Upper lobe of left lung (tissue), 6 donors: Measurements from ENCODE around the gene GTPBP6. TPM values are rescaled to one million over a fixed set of nuclear protein-coding genes. Genes with fewer than 3 reads are reported as not detected.
A peak's percentile ranks its signal among the peaks of the same experiment; 100 is the strongest.

Experiments
- ATAC-seq, 2 donors: fragments of 200-7000 bp; cut with Tn5 transposase; one replicate each; pipeline ENCODE4 v1.9.1; 2022; ENCODE audit warnings: mild to moderate bottlenecking in 2 of 2, moderate library complexity in 2 of 2; ENCODE audit not compliant: low FRiP score in 2 of 2
- DNase-seq, 2 donors: peaks; one replicate each; pipeline ENCODE4 v3.0.0-alpha.2; 2019 to 2020
- H3K27ac ChIP-seq, 4 donors: fragments of 200-600 bp; sonication (generic); one replicate each; pipeline ENCODE4 v1.5.1; 2016 to 2019
- H3K27me3 ChIP-seq, 4 donors: fragments of 200-600 bp; sonication (generic); one replicate each; pipeline ENCODE4 v1.5.1; 2017 to 2019
- H3K36me3 ChIP-seq, 4 donors: fragments of 200-600 bp; sonication (generic); one replicate each; pipeline ENCODE4 v1.5.1; 2016 to 2019
- H3K4me1 ChIP-seq, 4 donors: fragments of 200-600 bp; sonication (generic); one replicate each; pipeline ENCODE4 v1.5.1; 2018 to 2019
- H3K4me3 ChIP-seq, 4 donors: fragments of 200-600 bp; sonication (generic); one replicate each; pipeline ENCODE4 v1.5.1; 2017 to 2019; ENCODE audit warnings: mild to moderate bottlenecking in 2 of 4, moderate library complexity in 1 of 4
- H3K9me3 ChIP-seq, 4 donors: fragments of 200-600 bp; sonication (generic); one replicate each; pipeline ENCODE4 v1.5.1; 2018 to 2019
- CTCF ChIP-seq, 6 experiments: fragments of 450-650 bp in 4 of 6; fragments of 200-600 bp in 2 of 6; sonication (generic) in 2 of 6; IDR thresholded peaks; one replicate each; pipeline ENCODE4 v1.5.1; 2016 to 2019; ENCODE audit warnings: antibody characterized with exemption in 6 of 6
- EP300 ChIP-seq, 4 donors: sonication (generic); formaldehyde crosslinking; IDR thresholded peaks; one replicate each; pipeline ENCODE4 v1.5.1; 2017; ENCODE audit warnings: antibody characterized with exemption in 4 of 4, control low read depth in 2 of 4
- POLR2A ChIP-seq, 4 donors: fragments of 450-650 bp; IDR thresholded peaks; one replicate each; pipeline ENCODE4 v1.5.1; 2016 to 2017; ENCODE audit warnings: antibody characterized with exemption in 4 of 4, mild to moderate bottlenecking in 2 of 4
- POLR2AphosphoS5 ChIP-seq, 2 donors: sonication (generic); formaldehyde crosslinking; IDR thresholded peaks; one replicate each; pipeline ENCODE4 v1.5.1; 2017; ENCODE audit warnings: antibody characterized with exemption in 2 of 2
- WGBS, 2 donors: methylation state at CpG; one replicate each; pipeline ENCODE4 v1.1.5; 2017 to 2018; 5-methylcytosine and 5-hydroxymethylcytosine counted together
- total RNA-seq, 6 donors: library from RNA; depleted of rRNA in 4 of 6; stranded (reverse); fragments of >200 nt in 4 of 6; gene quantifications; one replicate each; pipeline versions ENCODE4 v1.1.0 to v1.2.1, GENCODE V29; 2016 to 2021
- donor health status: DM: no; HTN: no; CAD: no; lungs with moderate emphysema.
- donor health status: DM: no; HTN: yes; CAD: no; lungs with severe emphysema.

Gene GTPBP6
- total RNA-seq, 6 donors from 2014 or later = 34.6 to 69.9 (median 61.0) TPM

- Histone ChIP-seq H3K4me3 (no peak overlapping the region), H3K27ac (no peak overlapping the region), H3K27me3 (no peaks in the 10 kb centered on the region), H3K4me1 (no peaks in the 10 kb centered on the region), H3K36me3 (peaks cover 26 to 50% (median 41%) of the 10 kb centered on the region in 4 donors), H3K9me3 (no peaks in the 10 kb centered on the region)
- DNase-seq = peak in 1 of 2 donors; percentile 17
- 96% methylated on average over 15 to 29 of the region's 29 CpGs for WGBS, 2 donors
- TF ChIP-seq POLR2AphosphoS5 (IDR thresholded peaks at IDR 0.05) (no peak), CTCF (IDR thresholded peaks at IDR 0.05) (no peak), POLR2A (IDR thresholded peaks at IDR 0.05) (no peak), EP300 (IDR thresholded peaks at IDR 0.05) (no peak)
- no peak for ATAC-seq
Observed at GRCh38 chrX:291411-291901, 27.1 kb downstream of the GTPBP6 start.

- Histone ChIP-seq H3K27me3 (no peaks in the 10 kb centered on the region), H3K36me3 (peaks cover 22 to 49% (median 40%) of the 10 kb centered on the region in 4 donors), H3K4me3 (no peak overlapping the region), H3K9me3 (no peaks in the 10 kb centered on the region), H3K27ac (no peak overlapping the region), H3K4me1 (no peaks in the 10 kb centered on the region)
- WGBS, 2 donors = 91 to 95% methylated on average over 36 to 37 of the region's 42 CpGs
- ATAC-seq (no peak), DNase-seq (peak in 1 of 2 donors; percentile 19)
- TF ChIP-seq POLR2AphosphoS5 (IDR thresholded peaks at IDR 0.05) = no peak
- no peak for TF ChIP-seq EP300 (IDR thresholded peaks at IDR 0.05)
- no peak for TF ChIP-seq POLR2A (IDR thresholded peaks at IDR 0.05)
- TF ChIP-seq CTCF (IDR thresholded peaks at IDR 0.05) = no peak
Observed at GRCh38 chrX:290476-291166, 28.0 kb downstream of the GTPBP6 start.

GRCh38 chrX:288561-288991, 30.0 kb downstream of the GTPBP6 start:
- no peak overlapping the region for H3K27ac ChIP-seq
- DNase-seq (peak in 1 of 2 donors; percentile 17), ATAC-seq (no peak)
- no peak overlapping the region for H3K4me3 ChIP-seq
- 93 to 99% methylated on average over 13 to 25 of the region's 25 CpGs for WGBS, 2 donors
- no peaks in the 10 kb centered on the region for H3K9me3 ChIP-seq
- peaks cover 0 to 3% (median 1%) of the 10 kb centered on the region in 4 donors for H3K4me1 ChIP-seq
- peaks cover 17 to 48% (median 37%) of the 10 kb centered on the region in 4 donors for H3K36me3 ChIP-seq
- no peak for TF ChIP-seq POLR2A (IDR thresholded peaks at IDR 0.05)
- TF ChIP-seq CTCF (IDR thresholded peaks at IDR 0.05) = no peak
- TF ChIP-seq POLR2AphosphoS5 (IDR thresholded peaks at IDR 0.05) = no peak
- no peak for TF ChIP-seq EP300 (IDR thresholded peaks at IDR 0.05)
- H3K27me3 ChIP-seq = no peaks in the 10 kb centered on the region

GRCh38 chrX:287670-288069, 30.9 kb downstream of the GTPBP6 start:
- DNase-seq = no peak
- no peaks in the 10 kb centered on the region for H3K27me3 ChIP-seq
- peaks cover 13 to 40% (median 29%) of the 10 kb centered on the region in 4 donors for H3K36me3 ChIP-seq
- no peak for ATAC-seq
- no peak for TF ChIP-seq EP300 (IDR thresholded peaks at IDR 0.05)
- no peak for TF ChIP-seq POLR2AphosphoS5 (IDR thresholded peaks at IDR 0.05)
- TF ChIP-seq POLR2A (IDR thresholded peaks at IDR 0.05) = no peak
- TF ChIP-seq CTCF (IDR thresholded peaks at IDR 0.05) = no peak
- no peak overlapping the region for H3K4me3 ChIP-seq
- H3K4me1 ChIP-seq = peaks cover 0 to 4% (median 1%) of the 10 kb centered on the region in 4 donors
- no peak overlapping the region for H3K27ac ChIP-seq
- 86 to 91% methylated on average over 7 of the region's 7 CpGs for WGBS, 2 donors
- H3K9me3 ChIP-seq = no peaks in the 10 kb centered on the region
